Right lobe of liver (tissue), 6 donors: ENCODE data around the gene MROH9. TPM values are rescaled to one million over a fixed set of nuclear protein-coding genes. Genes with fewer than 3 reads are reported as not detected.

Experiments used
- ATAC-seq, 4 donors: fragments of 200-7000 bp; cut with Tn5 transposase; one replicate each; pipeline ENCODE4 v1.9.1; 2020; ENCODE audit warnings: mild to moderate bottlenecking in 4 of 4, moderate library complexity in 4 of 4
- DNase-seq, 3 donors: peaks; one replicate each; pipeline ENCODE4 v3.0.0-alpha.2; 2020
- H3K27ac ChIP-seq, 3 donors: fragments of 200-600 bp; one replicate each; pipeline ENCODE4 v1.8.0; 2022
- H3K27me3 ChIP-seq, 2 donors: fragments of 200-600 bp; one replicate each; pipeline ENCODE4 v1.8.0; 2022
- H3K36me3 ChIP-seq, 4 donors: fragments of 200-600 bp; sonication (generic) in 1 of 4; one replicate each; pipeline versions ENCODE4 v1.5.1 to v1.8.0; 2017 to 2022; ENCODE audit warnings: control low read depth in 1 of 4
- H3K4me1 ChIP-seq, 4 donors: fragments of 200-600 bp; sonication (generic) in 1 of 4; one replicate each; pipeline versions ENCODE4 v1.5.1 to v1.8.0; 2017 to 2022; ENCODE audit warnings: control low read depth in 1 of 4
- H3K4me3 ChIP-seq, 3 donors: fragments of 200-600 bp; one replicate each; pipeline ENCODE4 v1.8.0; 2022
- H3K9me3 ChIP-seq, 4 donors: fragments of 200-600 bp; sonication (generic) in 1 of 4; one replicate each; pipeline versions ENCODE4 v1.5.1 to v1.8.0; 2017 to 2022; ENCODE audit warnings: control low read depth in 1 of 4
- POLR2A ChIP-seq: fragments of 450-650 bp; IDR thresholded peaks from one replicate; pipeline ENCODE4 v1.6.1; 2017; ENCODE audit warnings: antibody characterized with exemption, mild to moderate bottlenecking
- WGBS: methylation state at CpG from one replicate; pipeline ENCODE4 v1.1.6; 2018; ENCODE audit warnings: low coverage, low lambda C conversion rate; ENCODE audit not compliant: insufficient coverage; ENCODE audit errors: missing lambda C conversion rate; 5-methylcytosine and 5-hydroxymethylcytosine counted together
- intact Hi-C, 2 donors: fragments of 100-400 bp; cut with DNase I; formaldehyde crosslinking; loops; one replicate each; pipeline versions ENCODE4 v1.11.2 to v1.14.1; 2022
- total RNA-seq, 6 experiments: library from RNA; depleted of rRNA in 2 of 6; stranded (reverse); fragments of >200 nt in 2 of 6; fragmentation: NEBNext Ultra II Directional in 3 of 6; extraction: Animal tissue kit (Norgen Biotek cat#: 25700) in 3 of 6; gene quantifications; one replicate each; pipeline versions ENCODE4 v1.1.0 to v1.2.4, GENCODE V29; 2016 to 2023
- TF ChIP-seq, protein P1 (sequence below), 4 donors: fragments of 200-600 bp in 3 of 4; fragments of 450-650 bp in 1 of 4; IDR thresholded peaks; one replicate each; pipeline versions ENCODE4 v1.5.1 to v1.8.0; 2016 to 2022; ENCODE audit warnings: antibody characterized with exemption in 4 of 4, mild to moderate bottlenecking in 2 of 4
- donor health status: DM: no; HTN: yes; CAD: no.
- donor health status: DM: no; HTN: no; CAD: no.
- donor health status: DM: no; HTN: no; CAD: no.
- donor health status: DM: no; HTN: yes; CAD: no.
- donor health status: DM: no; HTN: yes; CAD: no.

MROH9 gene
- total RNA-seq, 6 experiments from 2014 or later: not detected

DNA sequence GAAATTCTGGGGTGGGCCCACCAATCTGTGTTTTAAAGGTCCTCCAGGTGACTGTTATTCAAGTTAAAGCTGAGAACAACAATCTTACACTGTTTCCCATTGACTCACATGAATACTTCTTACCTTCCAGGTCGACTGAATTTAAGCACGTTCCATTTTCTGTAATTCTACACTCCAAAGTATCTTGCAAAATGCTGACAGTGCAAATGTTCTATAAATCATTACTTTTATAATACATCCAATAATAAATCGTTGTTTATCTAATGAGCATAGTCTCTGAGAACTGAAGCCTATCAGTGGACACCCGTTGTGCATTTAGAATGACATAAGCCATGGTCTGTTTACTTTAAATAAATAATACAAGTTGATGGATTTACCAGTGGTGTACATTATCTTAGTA lies 79.5 kb downstream of the MROH9 start:
- Histone ChIP-seq H3K36me3 (no peaks in the 10 kb centered on the region), H3K27ac (no peak overlapping the region), H3K4me3 (no peak overlapping the region), H3K4me1 (no peaks in the 10 kb centered on the region), H3K27me3 (no peaks in the 10 kb centered on the region), H3K9me3 (no peaks in the 10 kb centered on the region)
- TF ChIP-seq, protein P1, sequence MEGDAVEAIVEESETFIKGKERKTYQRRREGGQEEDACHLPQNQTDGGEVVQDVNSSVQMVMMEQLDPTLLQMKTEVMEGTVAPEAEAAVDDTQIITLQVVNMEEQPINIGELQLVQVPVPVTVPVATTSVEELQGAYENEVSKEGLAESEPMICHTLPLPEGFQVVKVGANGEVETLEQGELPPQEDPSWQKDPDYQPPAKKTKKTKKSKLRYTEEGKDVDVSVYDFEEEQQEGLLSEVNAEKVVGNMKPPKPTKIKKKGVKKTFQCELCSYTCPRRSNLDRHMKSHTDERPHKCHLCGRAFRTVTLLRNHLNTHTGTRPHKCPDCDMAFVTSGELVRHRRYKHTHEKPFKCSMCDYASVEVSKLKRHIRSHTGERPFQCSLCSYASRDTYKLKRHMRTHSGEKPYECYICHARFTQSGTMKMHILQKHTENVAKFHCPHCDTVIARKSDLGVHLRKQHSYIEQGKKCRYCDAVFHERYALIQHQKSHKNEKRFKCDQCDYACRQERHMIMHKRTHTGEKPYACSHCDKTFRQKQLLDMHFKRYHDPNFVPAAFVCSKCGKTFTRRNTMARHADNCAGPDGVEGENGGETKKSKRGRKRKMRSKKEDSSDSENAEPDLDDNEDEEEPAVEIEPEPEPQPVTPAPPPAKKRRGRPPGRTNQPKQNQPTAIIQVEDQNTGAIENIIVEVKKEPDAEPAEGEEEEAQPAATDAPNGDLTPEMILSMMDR (IDR thresholded peaks at IDR 0.05): no peak
- TF ChIP-seq POLR2A: no peak
- intact Hi-C loops: no loop called here
- no peak for DNase-seq
- no peak for ATAC-seq
- 66% methylated on average over 4 of the region's 4 CpGs for WGBS

DNA sequence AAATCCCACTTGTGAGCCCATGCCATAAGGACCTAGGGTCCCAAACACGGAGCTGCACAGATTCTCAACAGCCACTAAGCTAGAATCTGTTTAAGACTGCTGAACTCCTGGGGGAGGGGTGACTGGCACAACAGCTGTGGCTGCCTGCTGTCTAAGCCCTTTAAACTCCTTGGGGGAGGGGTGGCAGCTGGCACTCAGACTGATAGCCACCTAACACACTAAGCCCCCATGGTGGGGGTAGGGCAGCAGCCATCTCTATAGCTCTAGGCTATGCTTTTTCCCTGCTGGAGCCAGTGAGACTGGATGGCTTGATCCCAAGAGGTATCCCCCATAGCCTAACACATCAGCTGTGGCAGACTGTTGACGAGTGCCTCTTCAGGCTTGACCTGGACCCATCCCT lies 82.1 kb downstream of the MROH9 start:
- TF ChIP-seq POLR2A: no peak
- TF ChIP-seq, protein P1 (IDR thresholded peaks at IDR 0.05): no peak
- Histone ChIP-seq H3K9me3 (no peaks in the 10 kb centered on the region), H3K4me3 (no peak overlapping the region), H3K27ac (no peak overlapping the region), H3K27me3 (no peaks in the 10 kb centered on the region), H3K4me1 (no peaks in the 10 kb centered on the region), H3K36me3 (no peaks in the 10 kb centered on the region)
- DNase-seq: no peak
- no peak for ATAC-seq
- intact Hi-C loops: no loop called here
- no CpG with 5 or more reads among the region's 2 CpGs for WGBS

DNA sequence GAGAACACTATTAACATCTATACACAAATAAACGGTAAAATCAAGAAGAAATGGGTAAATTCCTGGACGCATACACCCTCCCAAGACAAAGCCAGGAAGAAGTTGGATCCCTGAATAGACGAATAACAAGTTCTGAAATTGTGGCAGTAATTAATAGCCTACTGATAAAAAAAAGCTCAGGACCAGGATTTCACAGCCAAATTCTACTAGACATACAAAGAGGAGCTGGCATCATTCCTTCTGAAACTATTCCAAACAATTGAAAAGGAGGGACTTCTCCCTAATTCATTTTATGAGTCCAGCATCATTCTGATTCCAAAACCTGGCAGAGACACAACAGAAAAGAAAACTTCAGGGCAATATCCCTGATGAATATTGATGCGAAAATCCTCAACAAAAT lies 84.6 kb downstream of the MROH9 start:
- no peak overlapping the region for H3K4me3 ChIP-seq
- TF ChIP-seq, protein P1 (IDR thresholded peaks at IDR 0.05): no peak
- TF ChIP-seq POLR2A: no peak
- H3K27ac ChIP-seq: no peak overlapping the region
- intact Hi-C loops: no loop called here
- H3K36me3 ChIP-seq: no peaks in the 10 kb centered on the region
- 56% methylated on average over 4 of the region's 4 CpGs for WGBS
- ATAC-seq (no peak), DNase-seq (no peak)
- H3K27me3 ChIP-seq: no peaks in the 10 kb centered on the region
- H3K4me1 ChIP-seq: no peaks in the 10 kb centered on the region
- H3K9me3 ChIP-seq: no peaks in the 10 kb centered on the region

DNA sequence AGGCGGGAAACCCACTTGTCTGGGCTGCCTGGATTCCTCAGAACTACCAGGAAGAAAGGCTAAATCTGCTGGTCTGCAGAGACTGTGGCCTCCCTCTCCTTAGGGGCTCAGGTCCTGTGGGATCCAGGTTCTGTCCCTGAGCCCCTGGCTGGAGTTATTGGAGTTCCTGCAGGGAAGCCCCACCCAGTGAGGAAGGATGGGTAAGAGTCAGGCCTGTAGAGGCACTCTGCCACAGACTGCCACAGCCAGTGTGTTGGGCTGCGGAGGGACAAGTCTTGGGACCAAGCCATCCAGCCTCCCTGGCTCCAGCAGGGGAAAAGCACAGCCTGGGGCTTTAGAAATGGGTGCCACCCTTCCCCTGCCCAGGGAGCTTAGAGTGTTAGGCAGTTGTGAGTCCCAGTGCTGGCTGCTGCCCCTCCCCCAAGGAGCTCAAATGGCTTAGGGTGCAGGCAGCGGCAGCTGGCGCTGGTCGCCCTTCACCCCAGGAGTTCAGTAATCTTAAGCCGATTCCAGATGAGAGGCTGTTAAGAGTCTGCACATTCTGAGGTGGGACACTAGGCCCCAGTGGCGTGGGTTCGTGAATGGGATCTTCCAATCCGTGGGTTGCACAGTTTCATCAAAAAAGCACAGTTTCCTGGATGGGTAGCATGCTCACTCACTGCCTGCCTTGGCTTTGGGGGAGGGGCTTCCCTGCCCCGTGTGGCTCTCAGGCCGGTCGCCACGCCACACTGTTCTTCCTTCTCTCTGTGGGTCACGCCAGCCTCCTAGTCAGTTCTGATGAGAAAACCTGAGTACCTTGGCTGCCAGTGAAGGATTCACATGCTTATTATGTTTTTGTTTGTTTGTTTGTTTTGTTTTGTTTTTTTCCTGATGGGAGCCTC lies 97.7 kb downstream of the MROH9 start:
- Histone ChIP-seq H3K27ac (no peak overlapping the region), H3K36me3 (peaks cover 0 to 1% (median 0%) of the 10 kb centered on the region in 4 donors), H3K4me3 (no peak overlapping the region), H3K4me1 (no peaks in the 10 kb centered on the region), H3K27me3 (no peaks in the 10 kb centered on the region), H3K9me3 (no peaks in the 10 kb centered on the region)
- no peak for ATAC-seq
- 52% methylated on average over 6 of the region's 14 CpGs for WGBS
- no peak for TF ChIP-seq POLR2A
- TF ChIP-seq, protein P1 (IDR thresholded peaks at IDR 0.05): no peak
- no peak for DNase-seq
- intact Hi-C loops: no loop called here
